Neural cell (in vitro differentiated cells): Measurements from ENCODE around the gene CFAP45. TPM values are rescaled to one million over a fixed set of nuclear protein-coding genes. Genes with fewer than 3 reads are reported as not detected.

ENCODE experiments used
- H2AFZ ChIP-seq: fragments of 200-600, 300-800 bp; sonication (generic), shearing (Covaris generic); 2 replicates; pipeline ENCODE4 v1.6.0; 2014; ENCODE audit warnings: low read depth, mild to moderate bottlenecking, antibody characterized with exemption, low read length, moderate library complexity
- H3F3A ChIP-seq: fragments of 200-600 bp; shearing (Covaris generic); 2 replicates; pipeline ENCODE4 v1.6.1; 2016; ENCODE audit warnings: mild to moderate bottlenecking, moderate library complexity, mixed read lengths, antibody characterized with exemption, low read length; ENCODE audit not compliant: insufficient read depth, poor library complexity, severe bottlenecking
- H3K27ac ChIP-seq: fragments of 200-600, 300-800 bp; sonication (generic), shearing (Covaris generic); 2 replicates; pipeline ENCODE4 v1.5.1; 2014; ENCODE audit warnings: mild to moderate bottlenecking, low read length, moderate library complexity
- H3K27me3 ChIP-seq: fragments of 300-800, 200-600 bp; sonication (generic), shearing (Covaris generic); 2 replicates; pipeline ENCODE4 v1.6.0; 2014; ENCODE audit warnings: mild to moderate bottlenecking, low read depth, low read length, moderate library complexity; ENCODE audit not compliant: insufficient read depth
- H3K36me3 ChIP-seq: fragments of 300-800, 200-600 bp; sonication (generic), shearing (Covaris generic); 2 replicates; pipeline ENCODE4 v1.5.1; 2014; ENCODE audit warnings: mild to moderate bottlenecking, antibody characterized with exemption, low read length, moderate library complexity; ENCODE audit not compliant: insufficient read depth
- H3K4me2 ChIP-seq: fragments of 300-800, 200-600 bp; sonication (generic), shearing (Covaris generic); 2 replicates; pipeline ENCODE4 v1.6.0; 2014; ENCODE audit warnings: mild to moderate bottlenecking, low read length
- H3K4me3 ChIP-seq: fragments of 300-800, 200-600 bp; sonication (generic), shearing (Covaris generic); 2 replicates; pipeline ENCODE4 v1.5.1; 2014; ENCODE audit warnings: mild to moderate bottlenecking, low read length, moderate library complexity
- H3K79me2 ChIP-seq: fragments of 200-600 bp; shearing (Covaris generic); replicated peaks from 2 replicates; pipeline ENCODE4 v1.6.0; 2014; ENCODE audit warnings: mild to moderate bottlenecking, low read length, moderate library complexity; ENCODE audit not compliant: insufficient read depth
- H3K9ac ChIP-seq: fragments of 300-800, 200-600 bp; sonication (generic), shearing (Covaris generic); 2 replicates; pipeline ENCODE4 v1.6.1; 2016; ENCODE audit warnings: mild to moderate bottlenecking, low read length, mixed read lengths
- H3K9me2 ChIP-seq: fragments of 200-600 bp; shearing (Covaris generic); 2 replicates; pipeline ENCODE4 v1.6.1; 2016; ENCODE audit warnings: mild to moderate bottlenecking, low read length, mixed read lengths; ENCODE audit not compliant: insufficient read depth
- H3K9me3 ChIP-seq: fragments of 200-600, 300-800 bp; sonication (generic), shearing (Covaris generic); 2 replicates; pipeline ENCODE4 v1.6.1; 2016; ENCODE audit warnings: mild to moderate bottlenecking, mixed run types, low read length, moderate library complexity, mixed read lengths
- H4K20me1 ChIP-seq: fragments of 200-600 bp; shearing (Covaris generic); 2 replicates; pipeline ENCODE4 v1.6.1; 2016; ENCODE audit warnings: mild to moderate bottlenecking, mixed run types; ENCODE audit not compliant: insufficient read depth
- CTCF ChIP-seq: fragments of 450-650 bp; IDR thresholded peaks from 2 replicates; pipeline ENCODE4 v1.5.1; 2014; ENCODE audit warnings: antibody characterized with exemption, mild to moderate bottlenecking, moderate library complexity; ENCODE audit not compliant: poor library complexity, severe bottlenecking
- EP300 ChIP-seq: fragments of 450-650 bp; conservative IDR thresholded peaks from 2 replicates; pipeline ENCODE4 v1.6.1; 2014; ENCODE audit warnings: antibody characterized with exemption, mild to moderate bottlenecking, moderate library complexity; ENCODE audit not compliant: poor library complexity, severe bottlenecking
- EZH2 ChIP-seq: fragments of 200-600, 300-800 bp; shearing (Covaris generic), sonication (generic); IDR thresholded peaks from 2 replicates; pipeline ENCODE4 v1.6.1; 2014; ENCODE audit warnings: antibody characterized with exemption, low read length, borderline replicate concordance, mild to moderate bottlenecking; ENCODE audit not compliant: insufficient read depth, poor library complexity, severe bottlenecking
- MXI1 ChIP-seq: fragments of 450-650 bp; conservative IDR thresholded peaks from 2 replicates; pipeline ENCODE4 v1.6.1; 2014; ENCODE audit warnings: antibody characterized with exemption, mild to moderate bottlenecking; ENCODE audit not compliant: poor library complexity, severe bottlenecking
- POLR2AphosphoS5 ChIP-seq: IDR thresholded peaks from 2 replicates; pipeline ENCODE4 v1.6.1; 2012
- RAD21 ChIP-seq: fragments of 450-650 bp; conservative IDR thresholded peaks from 2 replicates; pipeline ENCODE4 v1.6.1; 2014; ENCODE audit warnings: antibody characterized with exemption, mild to moderate bottlenecking, moderate library complexity
- REST ChIP-seq: IDR thresholded peaks from 2 replicates; pipeline ENCODE4 v1.6.1; 2012; ENCODE audit warnings: borderline replicate concordance
- SMC3 ChIP-seq: fragments of 450-650 bp; conservative IDR thresholded peaks from 2 replicates; pipeline ENCODE4 v1.6.1; 2014; ENCODE audit warnings: antibody characterized with exemption, mild to moderate bottlenecking, moderate library complexity; ENCODE audit not compliant: poor library complexity
- TAF1 ChIP-seq: IDR thresholded peaks from 2 replicates; pipeline ENCODE4 v1.6.1; 2012; ENCODE audit warnings: low read depth
- polyA plus RNA-seq: library from polyadenylated mRNA; depleted of rRNA; stranded (reverse); fragments of >200 nt; gene quantifications from 2 replicates; pipeline ENCODE4 v1.2.3, GENCODE V29; 2014

Gene CFAP45
- polyA plus RNA-seq, 1 donor from 2014 or later: 0.12 TPM

GRCh38 chr1:159883134-159883533, 16.8 kb downstream of the CFAP45 start:
- no peak overlapping the region for H2AFZ ChIP-seq
- H3K79me2 ChIP-seq: no peaks in the 10 kb centered on the region
- H3K9me3 ChIP-seq: no peaks in the 10 kb centered on the region
- no peaks in the 10 kb centered on the region for H3K36me3 ChIP-seq
- no peak overlapping the region for H3K4me2 ChIP-seq
- H3K27me3 ChIP-seq: no peaks in the 10 kb centered on the region
- no peak overlapping the region for H3K4me3 ChIP-seq
- H3K9me2 ChIP-seq: no peaks in the 10 kb centered on the region
- H3F3A ChIP-seq: no peaks in the 10 kb centered on the region
- TF ChIP-seq POLR2AphosphoS5 (no peak), SMC3 (no peak), TAF1 (no peak), RAD21 (no peak), CTCF (no peak), MXI1 (no peak), EZH2 (no peak), EP300 (no peak), REST (no peak)
- no peaks in the 10 kb centered on the region for H4K20me1 ChIP-seq
- no peak overlapping the region for H3K9ac ChIP-seq
- H3K27ac ChIP-seq: no peak overlapping the region

- Histone ChIP-seq H3K9ac (no peak overlapping the region), H3K4me2 (no peak overlapping the region), H3K79me2 (no peaks in the 10 kb centered on the region), H3K36me3 (no peaks in the 10 kb centered on the region), H4K20me1 (no peaks in the 10 kb centered on the region), H3K27me3 (no peaks in the 10 kb centered on the region), H3K9me3 (no peaks in the 10 kb centered on the region), H3K27ac (no peak overlapping the region), H2AFZ (no peak overlapping the region), H3K9me2 (no peaks in the 10 kb centered on the region), H3F3A (no peaks in the 10 kb centered on the region), H3K4me3 (no peak overlapping the region)
- TF ChIP-seq RAD21 (no peak), SMC3 (no peak), EZH2 (no peak), EP300 (no peak), MXI1 (no peak), REST (no peak), TAF1 (no peak), POLR2AphosphoS5 (no peak), CTCF (no peak)
These were observed 17.5 kb downstream of the CFAP45 start for GRCh38 chr1:159882527-159882862.
